Stimulated activated memory B cell treated with anti-CD40 and anti-IgM and Interleukin-4, amounts not matched to agents 10 μg/mL and 1 μg/mL and 100 μg/mL, for 72 hours (primary cell): Measurements from ENCODE around the gene UBE2F.

Experiments used
- ATAC-seq: fragments of 150-1000 bp; cut with Tn5 transposase; 2 replicates; pipeline ENCODE4 v1.10.0; 2021
- H3K27ac Mint-ChIP-seq: one replicate; pipeline ENCODE4 v1.8.0; 2022; ENCODE audit warnings: mild to moderate bottlenecking, mixed read lengths
- H3K27me3 Mint-ChIP-seq: one replicate; pipeline ENCODE4 v1.8.0; 2022; ENCODE audit warnings: mixed read lengths
- H3K36me3 Mint-ChIP-seq: one replicate; pipeline ENCODE4 v1.8.0; 2022; ENCODE audit warnings: mixed read lengths
- H3K4me1 Mint-ChIP-seq: one replicate; pipeline ENCODE4 v1.8.0; 2022; ENCODE audit warnings: mixed read lengths
- H3K4me3 Mint-ChIP-seq: one replicate; pipeline ENCODE4 v1.8.0; 2022; ENCODE audit warnings: mild to moderate bottlenecking, moderate library complexity, mixed read lengths
- H3K9me3 Mint-ChIP-seq: one replicate; pipeline ENCODE4 v1.8.0; 2022; ENCODE audit warnings: mixed read lengths

Gene UBE2F

GRCh38 chr2:237966565-237967462 lies at the start of gene UBE2F:
Gene UBE2F (plus strand): TSS chr2:237967014. CDS start chr2:237973108, 6,094 bp downstream.
- Mint-ChIP-seq H3K27me3 (no peaks in the 10 kb centered on the region), H3K27ac (peak within 1 kb of the TSS; percentile 71), H3K36me3 (peaks cover 6% of the 10 kb centered on the region), H3K4me1 (peaks cover 40% of the 10 kb centered on the region), H3K4me3 (peak within 1 kb of the TSS; percentile 85), H3K9me3 (peaks cover 6% of the 10 kb centered on the region)
- peak; percentile 99 for ATAC-seq

GRCh38 chr2:237917696-237918374 lies 49.0 kb upstream of the UBE2F start:
- no peak for ATAC-seq
- Mint-ChIP-seq H3K27ac (no peak overlapping the region), H3K36me3 (no peaks in the 10 kb centered on the region), H3K9me3 (no peaks in the 10 kb centered on the region), H3K4me3 (no peak overlapping the region), H3K27me3 (peaks cover 39% of the 10 kb centered on the region), H3K4me1 (peaks cover 11% of the 10 kb centered on the region)

GRCh38 chr2:237919593-237919992 lies 47.2 kb upstream of the UBE2F start:
- Mint-ChIP-seq H3K9me3 (peaks cover 3% of the 10 kb centered on the region), H3K27me3 (peaks cover 54% of the 10 kb centered on the region), H3K27ac (no peak overlapping the region), H3K4me1 (peaks cover 18% of the 10 kb centered on the region), H3K4me3 (no peak overlapping the region), H3K36me3 (no peaks in the 10 kb centered on the region)
- ATAC-seq = no peak

GRCh38 chr2:237920673-237921072 lies 46.1 kb upstream of the UBE2F start:
- peaks cover 51% of the 10 kb centered on the region for H3K27me3 Mint-ChIP-seq
- H3K36me3 Mint-ChIP-seq = no peaks in the 10 kb centered on the region
- H3K4me1 Mint-ChIP-seq = peaks cover 18% of the 10 kb centered on the region
- no peak overlapping the region for H3K4me3 Mint-ChIP-seq
- ATAC-seq = no peak
- H3K9me3 Mint-ChIP-seq = peaks cover 3% of the 10 kb centered on the region
- H3K27ac Mint-ChIP-seq = no peak overlapping the region

GRCh38 chr2:237921967-237922492 lies 44.8 kb upstream of the UBE2F start:
- Mint-ChIP-seq H3K9me3 (peaks cover 3% of the 10 kb centered on the region), H3K36me3 (no peaks in the 10 kb centered on the region), H3K27ac (no peak overlapping the region), H3K27me3 (peaks cover 45% of the 10 kb centered on the region), H3K4me3 (no peak overlapping the region), H3K4me1 (peaks cover 18% of the 10 kb centered on the region)
- no peak for ATAC-seq

- H3K36me3 Mint-ChIP-seq = no peaks in the 10 kb centered on the region
Observed at GRCh38 chr2:237922641-237923361, 44.0 kb upstream of the UBE2F start.

GRCh38 chr2:237923481-237924163 lies 43.2 kb upstream of the UBE2F start:
- Mint-ChIP-seq H3K4me3 (peak overlapping the region; percentile 29), H3K27ac (peak overlapping the region; percentile 53), H3K9me3 (peaks cover 6% of the 10 kb centered on the region), H3K27me3 (peaks cover 45% of the 10 kb centered on the region), H3K36me3 (no peaks in the 10 kb centered on the region), H3K4me1 (peaks cover 18% of the 10 kb centered on the region)
- ATAC-seq = peak; percentile 89

More at GRCh38 chr2:237922641-237923361, 44.0 kb upstream of the UBE2F start:
- H3K9me3 Mint-ChIP-seq = peaks cover 4% of the 10 kb centered on the region
- peak overlapping the region; percentile 53 for H3K27ac Mint-ChIP-seq
- H3K4me1 Mint-ChIP-seq = peaks cover 18% of the 10 kb centered on the region
- H3K4me3 Mint-ChIP-seq = peak overlapping the region; percentile 25
- peaks cover 45% of the 10 kb centered on the region for H3K27me3 Mint-ChIP-seq
- no peak for ATAC-seq

- H3K27me3 Mint-ChIP-seq = peaks cover 45% of the 10 kb centered on the region
- H3K4me1 Mint-ChIP-seq = peaks cover 15% of the 10 kb centered on the region
- ATAC-seq = no peak
- peak overlapping the region; percentile 53 for H3K27ac Mint-ChIP-seq
- H3K9me3 Mint-ChIP-seq = peaks cover 6% of the 10 kb centered on the region
- no peaks in the 10 kb centered on the region for H3K36me3 Mint-ChIP-seq
- H3K4me3 Mint-ChIP-seq = peak overlapping the region; percentile 29
Observed at GRCh38 chr2:237924164-237924534, 42.7 kb upstream of the UBE2F start.

- peaks cover 11% of the 10 kb centered on the region for H3K9me3 Mint-ChIP-seq
Observed at GRCh38 chr2:237927135-237927534, 39.7 kb upstream of the UBE2F start.

GRCh38 chr2:237927986-237928385 lies 38.8 kb upstream of the UBE2F start:
- ATAC-seq = no peak
- Mint-ChIP-seq H3K36me3 (peaks cover 4% of the 10 kb centered on the region), H3K4me3 (no peak overlapping the region), H3K9me3 (peaks cover 11% of the 10 kb centered on the region), H3K27me3 (peaks cover 31% of the 10 kb centered on the region), H3K4me1 (peaks cover 16% of the 10 kb centered on the region), H3K27ac (no peak overlapping the region)

More at GRCh38 chr2:237927135-237927534, 39.7 kb upstream of the UBE2F start:
- no peak for ATAC-seq
- Mint-ChIP-seq H3K36me3 (peaks cover 4% of the 10 kb centered on the region), H3K27ac (no peak overlapping the region), H3K27me3 (peaks cover 37% of the 10 kb centered on the region), H3K4me1 (peaks cover 16% of the 10 kb centered on the region), H3K4me3 (no peak overlapping the region)

- Mint-ChIP-seq H3K4me1 (peaks cover 9% of the 10 kb centered on the region), H3K36me3 (peaks cover 11% of the 10 kb centered on the region), H3K9me3 (peaks cover 8% of the 10 kb centered on the region), H3K27me3 (peaks cover 33% of the 10 kb centered on the region), H3K4me3 (no peak overlapping the region), H3K27ac (no peak overlapping the region)
- no peak for ATAC-seq
Observed at GRCh38 chr2:237929979-237930378, 36.8 kb upstream of the UBE2F start.

- ATAC-seq = peak; percentile 82
- H3K9me3 Mint-ChIP-seq = peaks cover 8% of the 10 kb centered on the region
Observed at GRCh38 chr2:237931205-237931721, 35.6 kb upstream of the UBE2F start.

GRCh38 chr2:237932731-237933131 lies 34.1 kb upstream of the UBE2F start:
- ATAC-seq = no peak
- no peak overlapping the region for H3K27ac Mint-ChIP-seq
- peaks cover 44% of the 10 kb centered on the region for H3K27me3 Mint-ChIP-seq
- H3K9me3 Mint-ChIP-seq = peaks cover 8% of the 10 kb centered on the region
- no peak overlapping the region for H3K4me3 Mint-ChIP-seq
- H3K4me1 Mint-ChIP-seq = peaks cover 16% of the 10 kb centered on the region
- peaks cover 11% of the 10 kb centered on the region for H3K36me3 Mint-ChIP-seq

More at GRCh38 chr2:237931205-237931721, 35.6 kb upstream of the UBE2F start:
- Mint-ChIP-seq H3K36me3 (peaks cover 11% of the 10 kb centered on the region), H3K4me3 (no peak overlapping the region), H3K4me1 (peaks cover 16% of the 10 kb centered on the region), H3K27me3 (peaks cover 43% of the 10 kb centered on the region), H3K27ac (no peak overlapping the region)

GRCh38 chr2:237934186-237934585 lies 32.6 kb upstream of the UBE2F start:
- Mint-ChIP-seq H3K9me3 (peaks cover 5% of the 10 kb centered on the region), H3K36me3 (peaks cover 11% of the 10 kb centered on the region), H3K27ac (no peak overlapping the region), H3K27me3 (peaks cover 44% of the 10 kb centered on the region), H3K4me1 (peaks cover 16% of the 10 kb centered on the region), H3K4me3 (no peak overlapping the region)
- ATAC-seq = no peak
